ELR (cell line): ENCODE data around the gene SGMS2.

Experiments used
- DNase-seq: peaks from one replicate; pipeline ENCODE4 v3.0.0-alpha.2; 2015; ENCODE audit warnings: low read depth

The SGMS2 gene

GRCh38 chr4:107828315-107829090 is 3.8 kb downstream of the SGMS2 start:
- DNase-seq = no peak

GRCh38 chr4:107831140-107831539 is 6.4 kb downstream of the SGMS2 start:
- no peak for DNase-seq

- no peak for DNase-seq
Measured at GRCh38 chr4:107832275-107832807, 7.6 kb downstream of the SGMS2 start.

GRCh38 chr4:107834241-107834794 is 9.6 kb downstream of the SGMS2 start:
- peak; percentile 20 for DNase-seq

GRCh38 chr4:107835406-107835805 is 10.7 kb downstream of the SGMS2 start:
- peak; percentile 40 for DNase-seq

GRCh38 chr4:107837317-107837716 is 12.6 kb downstream of the SGMS2 start:
- DNase-seq = no peak

GRCh38 chr4:107837776-107838618 is 13.3 kb downstream of the SGMS2 start:
- DNase-seq = no peak

GRCh38 chr4:107838861-107839565 is 14.3 kb downstream of the SGMS2 start:
- DNase-seq = no peak

GRCh38 chr4:107843391-107843790 is 18.7 kb downstream of the SGMS2 start:
- DNase-seq = no peak

- DNase-seq = no peak
Measured at GRCh38 chr4:107845681-107846080, 20.9 kb downstream of the SGMS2 start.

- no peak for DNase-seq
Measured at GRCh38 chr4:107850438-107850837, 25.7 kb downstream of the SGMS2 start.

GRCh38 chr4:107853444-107854355 is 29.0 kb downstream of the SGMS2 start:
- DNase-seq = peak; percentile 45

- DNase-seq = peak; percentile 48
Measured at GRCh38 chr4:107854356-107855022, 29.8 kb downstream of the SGMS2 start.

GRCh38 chr4:107855723-107856122 is 31.0 kb downstream of the SGMS2 start:
- DNase-seq = no peak

- no peak for DNase-seq
Measured at GRCh38 chr4:107856901-107857300, 32.2 kb downstream of the SGMS2 start.

- DNase-seq = no peak
Measured at GRCh38 chr4:107857741-107858140, 33.0 kb downstream of the SGMS2 start.

- no peak for DNase-seq
Measured at GRCh38 chr4:107858158-107858742, 33.5 kb downstream of the SGMS2 start.

- peak; percentile 93 for DNase-seq
Measured at GRCh38 chr4:107862658-107863057, 37.9 kb downstream of the SGMS2 start.

GRCh38 chr4:107863416-107863815 is 38.7 kb downstream of the SGMS2 start:
- peak; percentile 54 for DNase-seq

- DNase-seq = peak; percentile 65
Measured at GRCh38 chr4:107863850-107864371, 39.2 kb downstream of the SGMS2 start.
